NT2/D1 (cell line): ENCODE data around the gene DCC.

Experiments
- SUZ12 ChIP-seq: IDR thresholded peaks from 2 replicates; pipeline ENCODE4 v1.6.1; 2011; ENCODE audit not compliant: insufficient read length, insufficient read depth; ENCODE audit errors: extremely low read depth
- YY1 ChIP-seq: IDR thresholded peaks from 2 replicates; pipeline ENCODE4 v1.6.1; 2011; ENCODE audit not compliant: insufficient read length, insufficient read depth
- ZNF274 ChIP-seq: IDR thresholded peaks from 2 replicates; pipeline ENCODE4 v1.6.1; 2011; ENCODE audit warnings: mild to moderate bottlenecking, low read depth, low read length

GRCh38 chr18:52504589-52504988 is 164.6 kb downstream of the DCC start:
- TF ChIP-seq ZNF274: no peak
- TF ChIP-seq SUZ12: no peak
- no peak for TF ChIP-seq YY1
